GM21528 (cell line): ENCODE results near the gene CCDC154.
"Not testable (repeated sequence)": the region's sequence is repeated elsewhere in the genome, so short reads cannot be mapped to it uniquely, and the experiment has no call there.

ENCODE experiments used
- ATAC-seq: cut with Tn5 transposase; IDR thresholded peaks from one replicate; pipeline ENCODE4 v1.9.1; 2021; ENCODE audit warnings: mild to moderate bottlenecking, moderate library complexity; ENCODE audit not compliant: unreplicated experiment, low FRiP score

Gene CCDC154

GRCh38 chr16:1443980-1444729 lies at the start of gene CCDC154:
CCDC154 (minus strand) TSS chr16:1444556; CDS start chr16:1444322, 234 bp downstream.
- no peak for ATAC-seq

GRCh38 chr16:1493746-1494094 lies 49.4 kb upstream of the CCDC154 start:
- peak; percentile 11 for ATAC-seq

- peak; percentile 50 for ATAC-seq
Observed at GRCh38 chr16:1492923-1493745, 48.8 kb upstream of the CCDC154 start, which contains the start of gene TELO2. TELO2 (plus strand) TSS chr16:1493360; CDS start chr16:1494282, 922 bp downstream.

GRCh38 chr16:1492082-1492922 lies 47.9 kb upstream of the CCDC154 start:
- no peak for ATAC-seq

- no peak for ATAC-seq
Observed at GRCh38 chr16:1491327-1491726, 47.0 kb upstream of the CCDC154 start.

GRCh38 chr16:1489077-1489476 lies 44.7 kb upstream of the CCDC154 start:
- ATAC-seq, result no peak

GRCh38 chr16:1488619-1489018 lies 44.3 kb upstream of the CCDC154 start, which contains the start of gene PTX4:
PTX4 (minus strand) TSS chr16:1488944; CDS start chr16:1488909, 35 bp downstream.
- ATAC-seq, result no peak

GRCh38 chr16:1488054-1488601 lies 43.8 kb upstream of the CCDC154 start:
- ATAC-seq, result no peak

GRCh38 chr16:1487395-1488053 lies 43.2 kb upstream of the CCDC154 start:
- ATAC-seq, result no peak

GRCh38 chr16:1486551-1487390 lies 42.4 kb upstream of the CCDC154 start:
- no peak for ATAC-seq

GRCh38 chr16:1485847-1486496 lies 41.6 kb upstream of the CCDC154 start:
- ATAC-seq, result no peak

- ATAC-seq, result no peak
Observed at GRCh38 chr16:1481906-1482835, 37.8 kb upstream of the CCDC154 start.

- ATAC-seq, result not testable (repeated sequence)
Observed at GRCh38 chr16:1478937-1479336, 34.6 kb upstream of the CCDC154 start.

- ATAC-seq, result no peak
Observed at GRCh38 chr16:1477033-1477432, 32.7 kb upstream of the CCDC154 start.

- ATAC-seq, result peak; percentile 19
Observed at GRCh38 chr16:1475552-1476114, 31.3 kb upstream of the CCDC154 start.

- peak; percentile 70 for ATAC-seq
Observed at GRCh38 chr16:1474796-1475551, 30.6 kb upstream of the CCDC154 start, which contains the start of gene CLCN7. CLCN7 (minus strand) TSS chr16:1475028; CDS start chr16:1474974, 54 bp downstream.
